IMR-90 (cell line): Measurements from ENCODE around the gene DBH. TPM values are rescaled to one million over a fixed set of nuclear protein-coding genes. Genes with fewer than 3 reads are reported as not detected.

Source experiments
- ATAC-seq: fragments of 200-7000 bp; cut with Tn5 transposase; 2 replicates; pipeline ENCODE4 v1.9.1; 2020; ENCODE audit warnings: low read depth, mild to moderate bottlenecking, moderate library complexity
- BruUV-seq: library from RNA; stranded (reverse); fragments of 400-500 nt; replicated peaks from 2 replicates; lab custom pipeline; 2021; lab: Mats Ljungman, UMichigan
- CTCF ChIA-PET: fragments of 300-600 bp; formaldehyde crosslinking; extraction: SDS; loops from one replicate; lab custom pipeline; 2021; ENCODE audit warnings: antibody characterized with exemption; lab: Yijun Ruan, JAX
- POLR2A ChIA-PET: fragments of 300-600 bp; sonication (Branson Sonifier 250); formaldehyde crosslinking; loops from one replicate; lab custom pipeline; 2022; ENCODE audit warnings: antibody characterized with exemption; ENCODE audit not compliant: unreplicated experiment; lab: Charles Lee
- DNase-seq: peaks from one replicate; pipeline ENCODE4 v3.0.0; 2013
- H2AFZ ChIP-seq: replicated peaks from 2 replicates; pipeline ENCODE3; 2013; ENCODE audit warnings: low read length, mild to moderate bottlenecking; ENCODE audit not compliant: poor library complexity
- H2AK5ac ChIP-seq: 2 replicates; pipeline ENCODE4 v1.6.1; 2013; ENCODE audit warnings: low read depth, low read length, inconsistent platforms
- H2AK9ac ChIP-seq: replicated peaks from 2 replicates; pipeline ENCODE3; 2013; ENCODE audit warnings: mild to moderate bottlenecking, low read depth, low read length, moderate library complexity; ENCODE audit not compliant: poor library complexity
- H2BK120ac ChIP-seq: 2 replicates; pipeline ENCODE4 v1.6.1; 2013; ENCODE audit warnings: low read depth, low read length, inconsistent platforms
- H2BK15ac ChIP-seq: 3 replicates; pipeline ENCODE4 v1.6.1; 2013; ENCODE audit warnings: low read depth, low read length, inconsistent platforms
- H2BK20ac ChIP-seq: 2 replicates; pipeline ENCODE4 v1.6.1; 2013; ENCODE audit warnings: low read depth, mild to moderate bottlenecking, inconsistent platforms, low read length, moderate library complexity
- H2BK5ac ChIP-seq: 2 replicates; pipeline ENCODE4 v1.6.1; 2013; ENCODE audit warnings: mild to moderate bottlenecking, low read depth, low read length, inconsistent platforms; ENCODE audit not compliant: poor library complexity, severe bottlenecking
- H3K14ac ChIP-seq: replicated peaks from 2 replicates; pipeline ENCODE4 v1.6.1; 2013; ENCODE audit warnings: low read depth, low read length, inconsistent platforms
- H3K18ac ChIP-seq: 2 replicates; pipeline ENCODE4 v1.6.1; 2013; ENCODE audit warnings: low read depth, low read length, control low read depth
- H3K23ac ChIP-seq: 2 replicates; pipeline ENCODE4 v1.6.1; 2013; ENCODE audit warnings: low read depth, low read length, inconsistent platforms
- H3K27ac ChIP-seq: 2 replicates; pipeline ENCODE4 v1.5.1; 2013; ENCODE audit warnings: mild to moderate bottlenecking, control low read depth, low read length; ENCODE audit not compliant: insufficient read depth
- H3K27me3 ChIP-seq: 2 replicates; pipeline ENCODE4 v1.6.1; 2013; ENCODE audit warnings: low read length; ENCODE audit not compliant: control insufficient read depth, insufficient read depth
- H3K36me3 ChIP-seq: 2 replicates; pipeline ENCODE4 v1.6.1; 2013; ENCODE audit warnings: low read length, mixed read lengths; ENCODE audit not compliant: control insufficient read depth, insufficient read depth
- H3K4ac ChIP-seq: 2 replicates; pipeline ENCODE4 v1.6.1; 2013; ENCODE audit warnings: low read depth, low read length, inconsistent platforms
- H3K4me1 ChIP-seq: 2 replicates; pipeline ENCODE4 v1.6.1; 2013; ENCODE audit warnings: low read length, mixed read lengths; ENCODE audit not compliant: control insufficient read depth, insufficient read depth
- H3K4me2 ChIP-seq: 2 replicates; pipeline ENCODE4 v1.6.1; 2013; ENCODE audit warnings: low read depth, mild to moderate bottlenecking, control low read depth, low read length, moderate library complexity
- H3K4me3 ChIP-seq: 2 replicates; pipeline ENCODE4 v1.5.1; 2013; ENCODE audit warnings: low read depth, mild to moderate bottlenecking, control low read depth, low read length, moderate library complexity; ENCODE audit not compliant: insufficient read depth
- H3K56ac ChIP-seq: 2 replicates; pipeline ENCODE4 v1.6.1; 2013; ENCODE audit warnings: low read length, inconsistent platforms; ENCODE audit not compliant: insufficient read depth; ENCODE audit errors: extremely low read depth
- H3K79me1 ChIP-seq, 2 experiments: 2 replicates each; pipeline ENCODE4 v1.6.1; 2013; ENCODE audit warnings: low read length in 2 of 2, inconsistent platforms in 1 of 2, low read depth in 1 of 2
- H3K9ac ChIP-seq: 2 replicates; pipeline ENCODE4 v1.6.1; 2013; ENCODE audit warnings: low read depth, low read length, control low read depth
- H3K9me1 ChIP-seq: 2 replicates; pipeline ENCODE4 v1.6.1; 2013; ENCODE audit warnings: low read length, inconsistent platforms; ENCODE audit not compliant: insufficient read depth
- H3K9me3 ChIP-seq: 2 replicates; pipeline ENCODE4 v1.6.1; 2013; ENCODE audit warnings: low read length; ENCODE audit not compliant: control insufficient read depth, insufficient read depth
- H4K20me1 ChIP-seq: 2 replicates; pipeline ENCODE4 v1.6.1; 2013; ENCODE audit warnings: low read length, inconsistent platforms; ENCODE audit not compliant: insufficient read depth
- H4K5ac ChIP-seq: 2 replicates; pipeline ENCODE4 v1.6.1; 2013; ENCODE audit warnings: mild to moderate bottlenecking, low read depth, low read length, control low read depth
- H4K8ac ChIP-seq, 2 experiments: 2 replicates each; pipeline ENCODE4 v1.6.1; 2013; ENCODE audit warnings: low read depth in 2 of 2, low read length in 2 of 2, control low read depth in 1 of 2, inconsistent platforms in 1 of 2
- H4K91ac ChIP-seq: 2 replicates; pipeline ENCODE4 v1.6.1; 2013; ENCODE audit warnings: low read depth, low read length, inconsistent platforms; ENCODE audit not compliant: insufficient read depth
- NFE2L2 ChIP-seq: fragments of 150-350 bp; IDR thresholded peaks from 2 replicates; pipeline ENCODE4 v1.6.1; 2016; ENCODE audit warnings: low read depth, mild to moderate bottlenecking, low read length
- WGBS, 2 experiments: methylation state at CpG; one replicate each; pipeline versions ENCODE4 v1.1.5 to v1.1.7; 2013; ENCODE audit warnings: missing lambda C conversion rate in 2 of 2; ENCODE audit not compliant: insufficient read length in 1 of 2; ENCODE audit errors: extremely low coverage in 2 of 2; 5-methylcytosine and 5-hydroxymethylcytosine counted together
- dilution Hi-C: fragments of 300-500 bp; cut with HindIII; formaldehyde crosslinking; loops from one replicate; pipeline ENCODE4 v1.14.3; 2018; ENCODE audit warnings: low sequenced_read_pairs; ENCODE audit not compliant: unreplicated experiment
- in situ Hi-C: fragments of 300-500 bp; cut with MboI; formaldehyde crosslinking; loops from 3 replicates; pipeline ENCODE4 v1.14.3; 2019; ENCODE audit warnings: low sequenced_read_pairs, inconsistent platforms, mixed read lengths
- intact Hi-C: fragments of 100-400 bp; cut with micrococcal nuclease; formaldehyde crosslinking; loops from 2 replicates; pipeline ENCODE4 v1.10.0; 2022
- polyA plus RNA-seq, 3 experiments: library from polyadenylated mRNA; depleted of rRNA; stranded (reverse); fragments of >200 nt; gene quantifications; 2 replicates each; pipeline ENCODE4 v1.2.3, GENCODE V29; 2012; ENCODE audit warnings: low replicate concordance in 1 of 3
- total RNA-seq: library from RNA; depleted of rRNA; stranded (reverse); fragments of >200 nt; gene quantifications from 2 replicates; pipeline ENCODE4 v1.2.3, GENCODE V29; 2012

Gene DBH
- total and polyA plus RNA-seq, 2 of the 4 experiments (the other 2 are of a cell fraction): not detected

GRCh38 chr9:133671371-133671770 is 35.2 kb downstream of the DBH start:
- no peak for DNase-seq
- H3K56ac ChIP-seq: no peak overlapping the region
- ChIA-PET POLR2A (no interaction called here), CTCF (no interaction called here)
- no peak overlapping the region for H3K9ac ChIP-seq
- H2BK120ac ChIP-seq: no peak overlapping the region
- no peak overlapping the region for H3K4ac ChIP-seq
- H3K27me3 ChIP-seq: no peaks in the 10 kb centered on the region; the same call in 1 of the 2 replicates
- no peak overlapping the region for H4K5ac ChIP-seq
- no peak overlapping the region for H2BK15ac ChIP-seq
- H4K20me1 ChIP-seq: no peaks in the 10 kb centered on the region
- no TSS peak for BruUV-seq
- no peak for ATAC-seq
- no peaks in the 10 kb centered on the region for H3K36me3 ChIP-seq
- dilution Hi-C loops (no loop called here), intact Hi-C loops (no loop called here), in situ Hi-C loops (no loop called here)
- H2BK5ac ChIP-seq: no peak overlapping the region
- no peaks in the 10 kb centered on the region for H3K79me1 ChIP-seq
- H3K14ac ChIP-seq: no peak overlapping the region
- no peak overlapping the region for H3K4me2 ChIP-seq
- no peaks in the 10 kb centered on the region for H3K4me1 ChIP-seq
- no peak overlapping the region for H3K23ac ChIP-seq
- H4K91ac ChIP-seq: no peak overlapping the region
- no peak overlapping the region for H3K27ac ChIP-seq
- H3K9me3 ChIP-seq: no peaks in the 10 kb centered on the region
- no peak overlapping the region for H2BK20ac ChIP-seq
- no peak overlapping the region for H4K8ac ChIP-seq
- H2AK9ac ChIP-seq: no peak overlapping the region
- H2AFZ ChIP-seq: no peak overlapping the region
- no peak for TF ChIP-seq NFE2L2
- no peak overlapping the region for H2AK5ac ChIP-seq
- H3K9me1 ChIP-seq: no peaks in the 10 kb centered on the region
- no peak overlapping the region for H3K4me3 ChIP-seq
- 90% methylated on average over 7 of the region's 21 CpGs; no CpG with 5 or more reads in 1 of the 2 experiments for WGBS, 2 experiments
- H3K18ac ChIP-seq: no peak overlapping the region
